ENCODE data around the gene SIVA1. TPM values are rescaled to one million over a fixed set of nuclear protein-coding genes. Genes with fewer than 3 reads are reported as not detected.

Gene SIVA1
- total and polyA plus RNA-seq, 2 of the 8 experiments (the other 6 are each of a cell fraction or from before 2014, with no cell fraction given), result 123 to 589 TPM

DNA sequence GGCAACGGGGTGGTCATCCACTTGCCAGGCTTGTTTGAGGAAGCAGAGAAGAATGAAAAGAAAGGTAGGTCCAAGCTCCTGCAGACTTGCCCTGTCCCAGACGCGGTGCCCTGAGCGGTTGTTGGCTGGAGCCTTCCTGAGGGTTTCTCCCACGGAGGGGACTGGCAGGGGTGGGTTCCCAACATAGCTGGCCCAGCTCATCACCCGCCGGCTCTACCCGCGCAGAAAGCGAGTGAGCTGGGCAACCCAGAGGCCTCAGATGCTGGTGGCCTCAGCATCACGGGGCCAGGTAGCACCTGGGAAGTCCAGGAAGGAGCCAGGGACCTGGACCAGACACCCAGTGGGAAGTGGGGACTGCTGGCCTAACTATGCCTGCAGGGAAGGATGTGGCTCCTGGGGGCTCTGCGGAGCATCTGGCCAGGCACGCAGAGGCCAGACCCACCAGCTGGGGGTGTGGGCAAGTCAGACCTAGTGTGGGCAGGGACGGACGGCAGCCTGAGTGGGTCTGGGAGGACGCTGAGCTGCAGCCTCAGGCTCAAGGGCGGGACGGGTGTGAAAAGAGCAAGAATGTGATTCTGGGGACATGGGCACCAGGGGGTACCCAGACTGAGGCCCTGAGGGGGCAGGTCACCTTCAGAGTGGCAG is 14.4 kb upstream of the SIVA1 start:
- Histone ChIP-seq H3K4me2 (ENCODE audit: insufficient read depth in 1 of 2, low read depth in 2 of 2, low read length in 2 of 2) (no peak overlapping the region), H2BK120ac (replicated peaks; ENCODE audit: low read depth, low read length) (no peak overlapping the region), H3K4me1 (replicated peaks in 1 of 4; ENCODE audit: control insufficient read depth in 3 of 4, insufficient read depth in 4 of 4, low read length in 3 of 4) (no peaks in the 10 kb centered on the region; a peak in 1 of 7 replicates), H3K14ac (ENCODE audit: insufficient read length) (no peak overlapping the region), H2BK5ac (ENCODE audit: low read depth, low read length) (no peak overlapping the region), H2AFZ (ENCODE audit: low read length) (no peak overlapping the region), H4K8ac (ENCODE audit: extremely low read depth, insufficient read depth, low read length) (no peak overlapping the region), H2AK5ac (ENCODE audit: low read depth, low read length) (no peak overlapping the region), H4K20me1 (replicated peaks in 1 of 2; ENCODE audit: control insufficient read depth in 1 of 2, insufficient read depth in 2 of 2, low read length in 2 of 2) (peaks cover 0 to 5% of the 10 kb centered on the region in 2 experiments), H3K36me3 (ENCODE audit: control insufficient read depth in 2 of 4, insufficient read depth in 4 of 4, low read length in 3 of 4) (peaks cover 0 to 4% (median 0%) of the 10 kb centered on the region in 4 experiments; a peak in 1 of 8 replicates), H3K56ac (replicated peaks; ENCODE audit: insufficient read length, low read depth, low read length) (no peak overlapping the region), H3K27ac (ENCODE audit: low read depth, low read length) (no peak overlapping the region), H3K4ac (replicated peaks; ENCODE audit: insufficient read length, low read depth, low read length) (no peak overlapping the region), H4K5ac (ENCODE audit: insufficient read length, low read depth, low read length) (no peak overlapping the region), H2BK20ac (ENCODE audit: low read length) (no peak overlapping the region), H3K79me1 (ENCODE audit: low read depth, low read length) (no peaks in the 10 kb centered on the region), H3K9me3 (ENCODE audit: insufficient read depth in 2 of 2, low read depth in 1 of 2, low read length in 1 of 2) (no peaks in the 10 kb centered on the region), H3K23ac (ENCODE audit: insufficient read length) (no peak overlapping the region), H3K23me2 (ENCODE audit: low read depth, low read length) (no peaks in the 10 kb centered on the region), H3K4me3 (ENCODE audit: extremely low read depth in 1 of 4, insufficient read depth in 2 of 4, low read depth in 3 of 4, low read length in 4 of 4) (no peak overlapping the region), H3K18ac (ENCODE audit: extremely low read depth, low read length) (no peak overlapping the region), H2BK12ac (ENCODE audit: low read depth, low read length) (no peak overlapping the region), H3K79me2 (ENCODE audit: control insufficient read depth in 1 of 2, insufficient read depth in 2 of 2, low read length in 2 of 2) (no peaks in the 10 kb centered on the region), H3K9ac (replicated peaks in 1 of 4; ENCODE audit: extremely low read depth in 1 of 4, low read depth in 3 of 4, low read length in 3 of 4) (no peak overlapping the region), H4K91ac (replicated peaks; ENCODE audit: insufficient read length, low read length) (no peak overlapping the region), H2BK15ac (ENCODE audit: low read length) (no peak overlapping the region), H3K27me3 (replicated peaks in 1 of 4; ENCODE audit: control insufficient read depth in 3 of 4, extremely low read depth in 1 of 4, insufficient read depth in 3 of 4, low read length in 3 of 4) (peaks cover 0 to 3% (median under 1%) of the 10 kb centered on the region in 4 experiments; a peak in 2 of 7 replicates)
- POLR2A ChIA-PET (ENCODE audit: partially characterized antibody), result interaction anchor here (1.5 kb wide), 1 partner anchor 14 kb away, joined by 4 read pairs; the partner anchor contains the start of gene SIVA1
- WGBS, 2 experiments (ENCODE audit: extremely low coverage in 1 of 2, insufficient coverage in 1 of 2, insufficient read length in 1 of 2, insufficient replicate concordance in 2 of 2, low coverage in 1 of 2, low lambda C conversion rate in 2 of 2, missing lambda C conversion rate in 1 of 2), result 90% methylated on average over 18 of the region's 18 CpGs; no CpG with 5 or more reads in 1 of the 2 experiments
- FAIRE-seq, result no peak
- CTCF ChIA-PET (ENCODE audit: partially characterized antibody), result interaction anchor here (0.6 to 2.2 kb wide), 10 partner anchors 10 to 32 kb away, joined by 3 to 6 read pairs (median 3); no protein-coding TSS in a partner anchor
- DNase-seq (ENCODE audit: low read depth in 1 of 2, low spot score in 2 of 2), result no peak
- no peak for TF ChIP-seq HDAC2 (IDR thresholded peaks at IDR 0.05; ENCODE audit: borderline replicate concordance in 1 of 2, low read depth in 2 of 2, low read length in 2 of 2)
- no peak for TF ChIP-seq RXRA (IDR thresholded peaks at IDR 0.05; ENCODE audit: insufficient read depth, low read depth, low read length)
- no peak for TF ChIP-seq ATF2 (IDR thresholded peaks at IDR 0.05; ENCODE audit: low read length)
- TF ChIP-seq RAD21 (IDR thresholded peaks at IDR 0.05 in 1 of 2, conservative IDR thresholded peaks at IDR 0.05 in 1 of 2; ENCODE audit: low read depth in 2 of 2, low read length in 2 of 2), result no peak
- no peak for TF ChIP-seq CHD2 (IDR thresholded peaks at IDR 0.05; ENCODE audit: low read length)
- no peak for TF ChIP-seq TAF7 (optimal IDR thresholded peaks at IDR 0.05; ENCODE audit: borderline replicate concordance, low read depth, low read length)
- TF ChIP-seq SP2 (IDR thresholded peaks at IDR 0.05; ENCODE audit: low read length), result no peak
- TF ChIP-seq TEAD4 (IDR thresholded peaks at IDR 0.05; ENCODE audit: low read depth, low read length), result no peak
- TF ChIP-seq GTF2F1 (IDR thresholded peaks at IDR 0.05; ENCODE audit: borderline replicate concordance, low read depth, low read length), result no peak
